IMR-90 (cell line): ENCODE results near the gene ATP11A. TPM values are rescaled to one million over a fixed set of nuclear protein-coding genes. Genes with fewer than 3 reads are reported as not detected.

Experiments
- ATAC-seq: fragments of 200-7000 bp; cut with Tn5 transposase; 2 replicates; pipeline ENCODE4 v1.9.1; 2020; ENCODE audit warnings: low read depth, mild to moderate bottlenecking, moderate library complexity
- BruUV-seq: library from RNA; stranded (reverse); fragments of 400-500 nt; replicated peaks from 2 replicates; lab custom pipeline; 2021; lab: Mats Ljungman, UMichigan
- CTCF ChIA-PET: fragments of 300-600 bp; formaldehyde crosslinking; extraction: SDS; loops from one replicate; lab custom pipeline; 2021; ENCODE audit warnings: antibody characterized with exemption; lab: Yijun Ruan, JAX
- POLR2A ChIA-PET: fragments of 300-600 bp; sonication (Branson Sonifier 250); formaldehyde crosslinking; loops from one replicate; lab custom pipeline; 2022; ENCODE audit warnings: antibody characterized with exemption; ENCODE audit not compliant: unreplicated experiment; lab: Charles Lee
- DNase-seq: peaks from one replicate; pipeline ENCODE4 v3.0.0; 2013
- H2AFZ ChIP-seq: replicated peaks from 2 replicates; pipeline ENCODE3; 2013; ENCODE audit warnings: low read length, mild to moderate bottlenecking; ENCODE audit not compliant: poor library complexity
- H2AK5ac ChIP-seq: 2 replicates; pipeline ENCODE4 v1.6.1; 2013; ENCODE audit warnings: low read depth, low read length, inconsistent platforms
- H2AK9ac ChIP-seq: replicated peaks from 2 replicates; pipeline ENCODE3; 2013; ENCODE audit warnings: mild to moderate bottlenecking, low read depth, low read length, moderate library complexity; ENCODE audit not compliant: poor library complexity
- H2BK120ac ChIP-seq: 2 replicates; pipeline ENCODE4 v1.6.1; 2013; ENCODE audit warnings: low read depth, low read length, inconsistent platforms
- H2BK15ac ChIP-seq: 3 replicates; pipeline ENCODE4 v1.6.1; 2013; ENCODE audit warnings: low read depth, low read length, inconsistent platforms
- H2BK20ac ChIP-seq: 2 replicates; pipeline ENCODE4 v1.6.1; 2013; ENCODE audit warnings: low read depth, mild to moderate bottlenecking, inconsistent platforms, low read length, moderate library complexity
- H2BK5ac ChIP-seq: 2 replicates; pipeline ENCODE4 v1.6.1; 2013; ENCODE audit warnings: mild to moderate bottlenecking, low read depth, low read length, inconsistent platforms; ENCODE audit not compliant: poor library complexity, severe bottlenecking
- H3K14ac ChIP-seq: replicated peaks from 2 replicates; pipeline ENCODE4 v1.6.1; 2013; ENCODE audit warnings: low read depth, low read length, inconsistent platforms
- H3K18ac ChIP-seq: 2 replicates; pipeline ENCODE4 v1.6.1; 2013; ENCODE audit warnings: low read depth, low read length, control low read depth
- H3K23ac ChIP-seq: 2 replicates; pipeline ENCODE4 v1.6.1; 2013; ENCODE audit warnings: low read depth, low read length, inconsistent platforms
- H3K27ac ChIP-seq: 2 replicates; pipeline ENCODE4 v1.5.1; 2013; ENCODE audit warnings: mild to moderate bottlenecking, control low read depth, low read length; ENCODE audit not compliant: insufficient read depth
- H3K27me3 ChIP-seq: 2 replicates; pipeline ENCODE4 v1.6.1; 2013; ENCODE audit warnings: low read length; ENCODE audit not compliant: control insufficient read depth, insufficient read depth
- H3K36me3 ChIP-seq: 2 replicates; pipeline ENCODE4 v1.6.1; 2013; ENCODE audit warnings: low read length, mixed read lengths; ENCODE audit not compliant: control insufficient read depth, insufficient read depth
- H3K4ac ChIP-seq: 2 replicates; pipeline ENCODE4 v1.6.1; 2013; ENCODE audit warnings: low read depth, low read length, inconsistent platforms
- H3K4me1 ChIP-seq: 2 replicates; pipeline ENCODE4 v1.6.1; 2013; ENCODE audit warnings: low read length, mixed read lengths; ENCODE audit not compliant: control insufficient read depth, insufficient read depth
- H3K4me2 ChIP-seq: 2 replicates; pipeline ENCODE4 v1.6.1; 2013; ENCODE audit warnings: low read depth, mild to moderate bottlenecking, control low read depth, low read length, moderate library complexity
- H3K4me3 ChIP-seq: 2 replicates; pipeline ENCODE4 v1.5.1; 2013; ENCODE audit warnings: low read depth, mild to moderate bottlenecking, control low read depth, low read length, moderate library complexity; ENCODE audit not compliant: insufficient read depth
- H3K56ac ChIP-seq: 2 replicates; pipeline ENCODE4 v1.6.1; 2013; ENCODE audit warnings: low read length, inconsistent platforms; ENCODE audit not compliant: insufficient read depth; ENCODE audit errors: extremely low read depth
- H3K79me1 ChIP-seq, 2 experiments: 2 replicates each; pipeline ENCODE4 v1.6.1; 2013; ENCODE audit warnings: low read length in 2 of 2, inconsistent platforms in 1 of 2, low read depth in 1 of 2
- H3K9ac ChIP-seq: 2 replicates; pipeline ENCODE4 v1.6.1; 2013; ENCODE audit warnings: low read depth, low read length, control low read depth
- H3K9me1 ChIP-seq: 2 replicates; pipeline ENCODE4 v1.6.1; 2013; ENCODE audit warnings: low read length, inconsistent platforms; ENCODE audit not compliant: insufficient read depth
- H3K9me3 ChIP-seq: 2 replicates; pipeline ENCODE4 v1.6.1; 2013; ENCODE audit warnings: low read length; ENCODE audit not compliant: control insufficient read depth, insufficient read depth
- H4K20me1 ChIP-seq: 2 replicates; pipeline ENCODE4 v1.6.1; 2013; ENCODE audit warnings: low read length, inconsistent platforms; ENCODE audit not compliant: insufficient read depth
- H4K5ac ChIP-seq: 2 replicates; pipeline ENCODE4 v1.6.1; 2013; ENCODE audit warnings: mild to moderate bottlenecking, low read depth, low read length, control low read depth
- H4K8ac ChIP-seq, 2 experiments: 2 replicates each; pipeline ENCODE4 v1.6.1; 2013; ENCODE audit warnings: low read depth in 2 of 2, low read length in 2 of 2, control low read depth in 1 of 2, inconsistent platforms in 1 of 2
- H4K91ac ChIP-seq: 2 replicates; pipeline ENCODE4 v1.6.1; 2013; ENCODE audit warnings: low read depth, low read length, inconsistent platforms; ENCODE audit not compliant: insufficient read depth
- BHLHE40 ChIP-seq: fragments of 150-350 bp; IDR thresholded peaks from 2 replicates; pipeline ENCODE4 v1.6.1; 2016; ENCODE audit warnings: mild to moderate bottlenecking, low read depth, low read length
- CEBPB ChIP-seq: IDR thresholded peaks from 2 replicates; pipeline ENCODE4 v1.6.1; 2012; ENCODE audit warnings: low read depth, low read length, improper control_type of control experiment
- CHD1 ChIP-seq: IDR thresholded peaks from 2 replicates; pipeline ENCODE4 v1.6.1; 2012; ENCODE audit warnings: low read depth, low read length, improper control_type of control experiment
- CTCF ChIP-seq: conservative IDR thresholded peaks from 2 replicates; pipeline ENCODE4 v1.5.1; 2012; ENCODE audit warnings: mild to moderate bottlenecking, low read depth, low read length, improper control_type of control experiment
- ELK1 ChIP-seq: fragments of 150-350 bp; IDR thresholded peaks from 2 replicates; pipeline ENCODE4 v1.6.1; 2016; ENCODE audit warnings: low read depth, mild to moderate bottlenecking, low read length, moderate library complexity, borderline replicate concordance
- POLR2A ChIP-seq: IDR thresholded peaks from 2 replicates; pipeline ENCODE4 v1.6.1; 2012; ENCODE audit warnings: mild to moderate bottlenecking, low read depth, low read length
- RCOR1 ChIP-seq: IDR thresholded peaks from 2 replicates; pipeline ENCODE4 v1.6.1; 2012; ENCODE audit warnings: mild to moderate bottlenecking, low read length, improper control_type of control experiment; ENCODE audit not compliant: insufficient replicate concordance
- RFX5 ChIP-seq: IDR thresholded peaks from 2 replicates; pipeline ENCODE4 v1.8.0; 2012; ENCODE audit warnings: low read depth, mild to moderate bottlenecking, low read length, moderate library complexity
- SMC3 ChIP-seq: fragments of 150-350 bp; IDR thresholded peaks from 2 replicates; pipeline ENCODE4 v1.6.1; 2016; ENCODE audit warnings: low read depth, mild to moderate bottlenecking, antibody characterized with exemption, low read length, moderate library complexity
- WGBS, 2 experiments: methylation state at CpG; one replicate each; pipeline versions ENCODE4 v1.1.5 to v1.1.7; 2013; ENCODE audit warnings: missing lambda C conversion rate in 2 of 2; ENCODE audit not compliant: insufficient read length in 1 of 2; ENCODE audit errors: extremely low coverage in 2 of 2; 5-methylcytosine and 5-hydroxymethylcytosine counted together
- dilution Hi-C: fragments of 300-500 bp; cut with HindIII; formaldehyde crosslinking; loops from one replicate; pipeline ENCODE4 v1.14.3; 2018; ENCODE audit warnings: low sequenced_read_pairs; ENCODE audit not compliant: unreplicated experiment
- in situ Hi-C: fragments of 300-500 bp; cut with MboI; formaldehyde crosslinking; loops from 3 replicates; pipeline ENCODE4 v1.14.3; 2019; ENCODE audit warnings: low sequenced_read_pairs, inconsistent platforms, mixed read lengths
- intact Hi-C: fragments of 100-400 bp; cut with micrococcal nuclease; formaldehyde crosslinking; loops from 2 replicates; pipeline ENCODE4 v1.10.0; 2022
- polyA plus RNA-seq, 3 experiments: library from polyadenylated mRNA; depleted of rRNA; stranded (reverse); fragments of >200 nt; gene quantifications; 2 replicates each; pipeline ENCODE4 v1.2.3, GENCODE V29; 2012; ENCODE audit warnings: low replicate concordance in 1 of 3
- total RNA-seq: library from RNA; depleted of rRNA; stranded (reverse); fragments of >200 nt; gene quantifications from 2 replicates; pipeline ENCODE4 v1.2.3, GENCODE V29; 2012

The ATP11A gene
- total and polyA plus RNA-seq, 2 of the 4 experiments (the other 2 are of a cell fraction): 8.4 to 12.0 TPM

GRCh38 chr13:112828082-112828699 lies 138.4 kb downstream of the ATP11A start:
- Histone ChIP-seq H2BK5ac (no peak overlapping the region), H3K18ac (no peak overlapping the region), H4K8ac (no peak overlapping the region), H3K23ac (no peak overlapping the region), H3K9ac (no peak overlapping the region), H4K20me1 (peaks cover 9% of the 10 kb centered on the region; the same call in 1 of the 2 replicates), H3K14ac (no peak overlapping the region), H2AK5ac (no peak overlapping the region), H2BK20ac (no peak overlapping the region), H3K9me3 (no peaks in the 10 kb centered on the region), H2BK120ac (no peak overlapping the region), H4K5ac (no peak overlapping the region), H2BK15ac (no peak overlapping the region), H4K91ac (no peak overlapping the region), H3K27me3 (no peaks in the 10 kb centered on the region), H3K4me1 (no peaks in the 10 kb centered on the region), H3K36me3 (peaks cover 56% of the 10 kb centered on the region), H2AFZ (no peak overlapping the region), H3K4me2 (no peak overlapping the region), H3K4me3 (no peak overlapping the region), H2AK9ac (no peak overlapping the region), H3K79me1 (no peaks in the 10 kb centered on the region; a peak in 1 of 4 replicates), H3K4ac (no peak overlapping the region), H3K9me1 (peaks cover 7% of the 10 kb centered on the region), H3K56ac (no peak overlapping the region), H3K27ac (no peak overlapping the region)
- in situ Hi-C loops (no loop called here), intact Hi-C loops (no loop called here), dilution Hi-C loops (no loop called here)
- ATAC-seq: no peak
- BruUV-seq: no TSS peak
- WGBS, 2 experiments: 93% methylated on average over 10 of the region's 19 CpGs; no CpG with 5 or more reads in 1 of the 2 experiments
- CTCF ChIA-PET: no interaction called here
- POLR2A ChIA-PET: no interaction called here
- TF ChIP-seq CEBPB (no peak), SMC3 (no peak), BHLHE40 (no peak), ELK1 (no peak), CTCF (no peak), CHD1 (no peak), POLR2A (no peak), RCOR1 (no peak), RFX5 (no peak)
- DNase-seq: no peak
